HAP-1 (cell line): ENCODE data around the gene UBD.

ENCODE experiments used
- DNase-seq, 2 experiments: peaks; one replicate each; pipeline ENCODE4 v3.0.0-alpha.2; 2016 to 2020; ENCODE audit warnings: low spot score in 2 of 2
- H3K27me3 ChIP-seq: fragments of 250-450 bp; sonication (Bioruptor Pico); 2 replicates; pipeline ENCODE4 v1.5.1; 2020; ENCODE audit warnings: low read depth, mild to moderate bottlenecking, moderate library complexity
- H3K36me3 ChIP-seq: fragments of 250-450 bp; sonication (Bioruptor Pico); replicated peaks from 2 replicates; pipeline ENCODE4 v1.5.1; 2020; ENCODE audit warnings: mild to moderate bottlenecking
- H3K4me1 ChIP-seq: fragments of 250-450 bp; sonication (Bioruptor Pico); 2 replicates; pipeline ENCODE4 v1.5.1; 2020; ENCODE audit warnings: mild to moderate bottlenecking
- H3K4me3 ChIP-seq: fragments of 250-450 bp; sonication (Bioruptor Pico); 2 replicates; pipeline ENCODE4 v1.5.1; 2020; ENCODE audit warnings: mild to moderate bottlenecking, moderate library complexity
- H3K9me3 ChIP-seq: fragments of 250-450 bp; sonication (Bioruptor Pico); 2 replicates; pipeline ENCODE4 v1.5.1; 2020; ENCODE audit warnings: mild to moderate bottlenecking, moderate library complexity
- in situ Hi-C: fragments of 300-500 bp; cut with MboI; formaldehyde crosslinking; loops from 3 replicates; pipeline ENCODE4 v1.14.3; 2020; ENCODE audit warnings: low sequenced_read_pairs, inconsistent platforms, mixed read lengths

UBD gene

GRCh38 chr6:29505808-29506207 lies 53.7 kb downstream of the UBD start:
- H3K9me3 ChIP-seq = no peaks in the 10 kb centered on the region
- no peaks in the 10 kb centered on the region for H3K4me1 ChIP-seq
- H3K36me3 ChIP-seq = no peaks in the 10 kb centered on the region
- in situ Hi-C loops = no loop called here
- DNase-seq = no peak
- no peaks in the 10 kb centered on the region for H3K27me3 ChIP-seq
- no peak overlapping the region for H3K4me3 ChIP-seq
